Endothelial cell of hepatic sinusoid (primary cell): ENCODE measurements around the gene INTS1.

Source experiments
- in situ Hi-C: cut with HindIII; loops from 2 replicates; pipeline ENCODE4 v1.10.0; 2017; ENCODE audit warnings: low sequenced_read_pairs

INTS1 gene

DNA sequence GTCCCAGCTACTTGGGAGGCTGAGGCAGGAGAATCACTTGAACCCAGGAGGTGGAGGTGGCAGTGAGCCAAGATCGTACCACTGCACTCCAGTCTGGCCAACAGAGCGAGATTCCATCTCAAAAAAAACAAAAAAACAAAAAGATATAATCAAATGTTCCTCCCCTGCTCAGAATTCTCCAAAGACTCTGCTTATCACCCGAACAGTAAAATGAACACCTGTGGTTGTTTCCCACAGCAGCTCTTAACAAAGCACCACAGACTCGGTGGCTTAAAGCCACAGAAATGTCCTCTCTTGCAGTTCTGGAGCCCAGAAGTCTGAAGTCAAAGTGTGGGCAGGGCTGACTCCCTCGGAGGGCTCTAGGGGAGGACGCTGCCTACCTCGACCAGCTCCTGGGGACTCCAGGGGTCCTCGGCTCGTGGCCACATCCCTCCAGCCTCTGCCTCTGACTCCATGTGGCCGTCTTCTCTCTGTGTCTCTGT lies 4.1 kb upstream of the INTS1 start:
- in situ Hi-C loops, result no loop called here

DNA sequence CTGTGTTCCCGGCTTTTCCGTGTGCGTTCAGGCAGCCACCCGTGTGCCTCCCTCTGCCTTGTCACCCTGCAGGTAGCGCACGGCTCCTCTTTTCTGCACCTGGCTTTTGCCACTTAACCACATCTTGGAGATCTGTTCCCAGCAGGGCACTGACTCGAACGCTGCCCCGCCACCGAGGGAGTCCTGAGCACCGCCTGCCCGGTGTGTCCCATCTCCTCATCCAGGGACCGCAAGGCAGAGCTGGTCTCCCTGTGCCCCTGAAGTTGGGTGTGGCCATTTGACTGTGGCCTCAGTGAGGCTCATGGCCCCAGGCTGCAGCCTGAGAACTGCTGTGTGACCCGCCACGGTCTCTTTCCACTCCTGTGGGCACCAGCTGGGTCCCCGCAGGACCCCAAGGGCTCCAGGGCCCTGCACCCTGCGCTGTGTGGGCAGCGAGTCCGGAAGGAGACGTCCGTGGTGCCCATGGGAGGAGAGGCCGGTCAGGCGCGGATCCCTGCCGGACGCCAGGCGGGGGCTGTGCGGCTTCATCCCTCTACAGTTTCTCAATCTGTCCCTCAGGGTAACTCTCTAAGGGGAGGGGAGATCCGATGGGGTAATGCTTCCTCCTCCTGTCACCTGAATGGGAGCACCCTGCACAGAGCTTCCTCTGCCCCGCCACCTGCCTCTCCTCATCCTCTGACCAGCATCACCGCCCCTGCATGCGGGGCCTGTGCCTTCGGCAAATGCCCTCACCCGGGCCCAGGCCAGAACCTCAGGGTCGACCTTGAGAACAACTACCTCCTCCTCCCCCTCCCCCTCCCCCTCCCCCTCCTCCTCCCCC lies 1.8 kb upstream of the INTS1 start:
- in situ Hi-C loops, result no loop called here

DNA sequence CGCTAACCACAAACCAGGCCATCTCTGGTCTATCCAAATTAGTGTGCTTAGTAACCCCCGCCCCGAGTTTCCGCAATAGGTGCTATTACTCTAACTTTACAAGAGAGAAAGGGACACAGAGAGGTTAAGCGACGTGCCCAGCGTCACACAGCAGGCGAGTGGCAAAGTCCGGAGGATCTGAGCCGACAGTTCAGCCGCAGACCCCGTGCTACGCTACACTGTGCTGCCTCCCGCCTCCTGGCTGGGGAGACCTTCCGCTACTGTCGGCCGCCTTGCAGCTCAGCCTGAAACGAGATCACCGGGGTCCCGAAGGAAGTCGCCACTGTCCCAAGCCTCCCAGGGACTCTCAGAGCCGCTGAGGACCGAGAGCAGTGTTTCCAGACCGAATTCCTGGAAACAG lies 799 bp downstream of the INTS1 start:
- in situ Hi-C loops, result no loop called here

DNA sequence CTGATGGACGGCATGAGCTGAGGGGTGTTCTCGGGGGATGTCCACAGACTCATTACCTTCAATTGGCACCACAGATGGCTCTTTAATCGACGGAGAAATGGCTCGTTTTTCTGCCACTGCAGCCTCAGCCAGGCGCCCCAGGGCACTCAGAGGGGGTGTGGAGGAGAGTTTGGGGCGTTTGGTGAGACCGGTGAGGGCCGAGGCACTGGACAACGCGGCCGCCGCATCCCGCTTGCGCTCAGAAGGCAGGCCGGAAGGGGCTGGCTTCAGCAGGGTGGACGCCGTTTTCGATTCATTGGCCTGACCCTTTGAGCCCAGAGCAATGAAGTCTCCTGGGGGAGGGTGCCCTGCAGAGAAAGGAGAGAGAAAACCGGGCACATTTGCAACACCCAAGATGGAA lies 1.3 kb downstream of the INTS1 start:
- in situ Hi-C loops, result no loop called here

DNA sequence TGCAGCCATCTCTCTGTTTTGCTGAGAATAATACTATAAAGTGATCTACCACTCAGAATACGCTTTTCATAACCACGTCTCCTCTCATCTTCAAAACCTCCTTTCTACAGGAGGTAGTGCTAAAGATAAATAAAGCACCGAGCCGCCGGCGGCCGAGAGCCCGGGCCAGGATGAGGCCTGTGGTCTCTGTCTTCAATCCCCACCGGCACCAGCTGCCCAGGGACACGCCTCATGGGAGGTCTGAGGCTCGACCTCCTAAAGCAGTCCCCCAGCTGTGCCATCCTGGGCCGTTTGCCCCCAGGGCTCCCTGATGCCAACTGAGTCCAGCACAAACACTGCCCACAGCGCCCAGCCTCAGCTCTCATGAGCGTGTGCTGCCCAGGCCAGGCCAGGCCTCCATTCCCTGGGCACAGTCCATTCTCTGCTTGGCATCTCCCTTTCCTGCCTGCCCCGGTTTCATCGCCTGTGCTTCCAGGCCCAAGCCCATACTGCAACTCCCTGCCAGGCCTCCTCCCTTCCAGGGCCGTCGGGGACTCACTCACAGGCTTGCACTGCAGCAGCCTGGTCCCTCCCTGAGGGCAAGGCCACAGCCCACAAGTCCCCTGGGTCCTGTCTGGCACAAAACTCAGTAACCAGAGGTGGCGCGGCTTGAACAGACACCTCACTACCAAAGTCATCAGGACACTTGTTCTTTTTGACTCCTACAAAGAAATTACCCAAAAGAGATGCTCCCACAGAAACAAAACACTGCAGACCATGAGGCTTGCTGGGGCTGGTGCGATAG lies 2.5 kb downstream of the INTS1 start:
- in situ Hi-C loops, result no loop called here

DNA sequence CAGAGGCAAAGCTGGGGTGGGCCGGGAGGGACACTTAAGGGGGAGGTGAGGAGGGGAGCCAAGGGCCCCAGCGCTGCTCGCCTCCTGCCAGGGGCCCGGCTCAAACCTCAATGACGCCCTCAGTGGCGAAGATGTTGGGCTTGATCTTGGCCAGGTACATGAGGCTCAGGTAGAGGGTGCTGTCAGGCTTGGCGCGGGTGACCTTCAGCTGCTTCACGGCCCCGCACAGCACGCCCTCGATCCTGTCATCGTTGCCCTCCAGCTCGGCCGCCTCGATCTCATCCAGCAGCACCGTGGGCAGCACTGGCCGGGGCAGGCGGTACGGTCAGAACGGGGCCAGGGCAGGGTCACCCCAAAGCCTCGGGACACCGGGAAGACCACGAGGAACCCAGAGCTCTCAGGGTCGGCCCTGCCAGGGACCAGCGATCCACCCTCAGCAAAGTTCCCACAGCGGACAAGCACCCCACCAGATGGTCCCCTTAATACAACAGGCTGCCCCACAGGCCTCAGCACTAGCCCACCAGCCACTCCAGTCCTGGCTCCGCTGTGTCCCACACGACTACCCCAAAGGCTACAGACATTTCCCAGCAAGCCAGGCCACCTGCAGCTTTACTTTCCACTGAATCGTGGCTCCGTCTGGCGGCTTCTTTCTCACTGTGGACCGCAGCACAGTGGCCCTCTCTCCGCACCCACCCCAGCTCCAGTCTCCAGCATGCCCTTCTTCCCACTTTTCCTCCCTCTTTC lies 4.0 kb downstream of the INTS1 start:
- in situ Hi-C loops, result no loop called here

DNA sequence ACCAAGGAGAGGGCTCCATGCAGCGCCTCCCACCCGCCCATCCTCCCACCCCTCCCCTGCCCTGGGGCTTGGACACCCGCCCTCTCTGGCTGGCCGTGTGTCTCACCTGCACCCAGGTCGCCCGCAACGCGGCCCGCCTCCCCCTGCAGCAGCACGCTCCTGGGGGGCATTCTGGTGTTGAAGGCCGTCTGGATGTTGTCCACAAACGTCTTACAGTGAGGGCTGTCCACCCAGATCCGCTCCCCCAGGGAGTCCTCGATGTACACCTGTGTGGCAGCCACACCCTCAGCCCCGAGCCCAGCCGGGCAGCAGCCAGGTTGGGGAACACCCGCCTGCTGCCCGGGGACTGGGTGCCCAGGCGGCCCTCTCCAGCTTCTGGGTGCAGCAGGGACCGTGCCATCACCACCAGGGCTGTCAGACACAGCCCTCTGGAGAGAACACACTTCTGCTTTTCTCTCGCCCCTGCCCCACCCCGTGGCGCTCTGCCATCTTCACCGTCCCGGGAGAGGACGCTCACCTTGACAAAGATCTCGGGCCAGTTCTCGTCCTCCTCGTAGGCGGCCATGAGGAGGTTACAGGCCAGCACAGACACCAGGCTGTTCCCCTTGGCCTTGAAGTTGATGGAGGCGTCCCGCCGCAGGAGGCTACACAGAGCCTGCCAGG lies 4.7 kb downstream of the INTS1 start:
- in situ Hi-C loops, result no loop called here

DNA sequence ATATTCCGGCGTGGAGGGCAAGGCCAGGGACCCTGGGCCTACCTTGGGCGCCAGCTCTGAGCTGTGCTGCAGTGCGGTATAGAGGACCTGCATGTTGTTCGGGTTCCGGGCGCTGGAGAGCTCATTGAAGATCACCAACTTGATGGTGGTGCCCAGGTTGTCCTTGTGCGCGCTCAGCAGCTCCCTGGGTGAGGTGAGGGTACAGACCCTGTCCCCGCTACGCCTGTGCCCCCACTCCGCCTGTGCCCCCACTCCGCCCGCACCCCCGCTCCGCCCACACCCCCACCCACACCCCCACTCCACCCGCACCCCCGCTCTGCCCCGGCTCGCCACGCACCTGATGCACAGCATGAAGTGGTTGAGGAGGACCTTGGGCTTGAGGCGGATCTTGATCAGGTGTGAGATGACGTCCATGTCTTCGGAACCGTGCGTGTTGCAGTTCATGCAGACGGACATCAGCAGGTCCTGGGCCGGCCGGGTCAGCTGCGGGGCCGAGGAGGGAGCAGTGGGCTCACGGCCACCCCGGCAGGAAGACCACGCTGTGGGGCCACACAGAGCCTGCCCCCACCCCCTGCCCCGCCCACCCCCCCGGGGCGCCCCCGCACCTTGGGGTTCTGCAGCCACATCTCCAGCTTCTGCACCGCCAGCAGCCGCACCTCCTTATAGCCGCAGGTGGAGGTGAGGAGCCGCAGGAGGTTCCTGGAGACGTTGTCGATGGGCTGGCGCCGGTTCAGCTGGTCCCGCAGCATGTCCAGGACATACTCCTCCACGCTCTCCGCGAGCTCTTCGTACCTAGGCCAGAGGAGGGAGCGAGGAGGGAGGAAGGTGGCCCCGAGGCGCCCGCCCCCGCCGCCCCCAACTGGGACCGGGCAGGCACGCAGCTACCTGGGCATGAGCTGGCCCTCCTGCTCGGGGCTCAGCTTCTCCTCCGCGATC lies 5.6 kb downstream of the INTS1 start:
- in situ Hi-C loops, result no loop called here

DNA sequence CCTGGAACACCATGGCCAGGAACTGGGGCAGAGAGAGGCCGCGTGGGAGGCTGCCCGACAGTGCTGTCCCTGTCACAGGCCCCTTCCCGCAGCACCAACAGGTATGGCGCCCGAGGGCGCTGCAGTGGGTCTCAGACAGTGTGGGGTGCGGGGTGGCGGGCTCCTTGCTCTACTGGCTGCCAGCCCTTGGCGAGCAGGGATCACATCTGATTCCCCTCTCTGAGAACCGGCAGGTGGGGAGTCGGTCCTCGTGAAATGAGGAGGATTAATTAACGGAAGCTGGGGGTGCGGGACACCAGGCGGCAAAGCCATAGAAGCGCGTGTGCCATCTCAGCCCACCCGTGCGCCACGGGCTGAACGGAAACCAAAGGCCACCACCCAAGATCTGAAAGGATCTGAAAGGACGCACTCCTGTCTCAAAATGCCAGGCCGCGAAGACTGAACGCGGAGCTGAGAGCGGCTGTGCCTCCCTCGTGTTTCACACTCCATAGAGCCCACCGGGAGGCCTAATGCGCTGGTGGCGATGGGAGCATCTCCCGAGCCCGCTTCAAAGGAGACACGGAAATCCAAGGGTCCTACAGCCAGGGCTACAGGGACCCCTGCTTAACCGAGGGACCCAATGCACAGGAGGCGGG lies 6.8 kb downstream of the INTS1 start:
- in situ Hi-C loops, result no loop called here

DNA sequence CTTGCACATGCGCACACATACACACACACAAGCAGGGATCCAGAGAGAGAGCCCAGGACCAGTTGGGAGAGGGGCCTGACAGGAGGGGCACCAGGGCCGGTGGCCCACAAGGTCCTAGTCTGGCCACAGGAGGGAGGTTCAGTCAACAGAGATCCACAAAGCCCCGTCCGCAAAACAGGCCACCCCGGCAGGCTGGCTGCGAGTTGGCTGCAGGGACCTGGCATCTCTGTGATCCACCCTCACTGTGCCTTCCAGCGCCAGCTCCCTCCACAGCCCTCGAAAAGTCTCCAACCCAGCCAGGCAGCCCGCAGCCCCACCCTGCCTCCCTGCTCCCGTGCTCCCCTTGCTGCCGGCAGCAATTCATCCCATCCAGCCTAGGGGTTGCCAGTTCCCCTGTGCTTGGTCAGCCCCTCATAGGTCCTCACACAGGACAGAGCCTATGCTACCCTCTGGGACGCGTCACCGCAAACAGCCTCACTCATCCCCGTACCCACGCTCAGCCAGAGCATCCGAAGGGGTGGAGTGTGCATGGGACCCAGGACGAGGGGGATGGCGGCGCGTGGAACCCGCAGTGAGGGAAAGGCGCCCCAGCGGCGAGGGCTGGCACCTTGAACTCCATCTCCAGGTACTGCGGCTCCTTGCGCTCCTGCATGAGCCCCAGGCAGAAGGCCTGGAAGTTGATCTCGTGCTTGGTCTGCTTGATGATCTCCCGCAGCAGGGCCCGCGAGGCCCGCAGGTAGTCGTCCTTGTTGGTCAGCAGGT lies 7.5 kb downstream of the INTS1 start:
- in situ Hi-C loops, result no loop called here

DNA sequence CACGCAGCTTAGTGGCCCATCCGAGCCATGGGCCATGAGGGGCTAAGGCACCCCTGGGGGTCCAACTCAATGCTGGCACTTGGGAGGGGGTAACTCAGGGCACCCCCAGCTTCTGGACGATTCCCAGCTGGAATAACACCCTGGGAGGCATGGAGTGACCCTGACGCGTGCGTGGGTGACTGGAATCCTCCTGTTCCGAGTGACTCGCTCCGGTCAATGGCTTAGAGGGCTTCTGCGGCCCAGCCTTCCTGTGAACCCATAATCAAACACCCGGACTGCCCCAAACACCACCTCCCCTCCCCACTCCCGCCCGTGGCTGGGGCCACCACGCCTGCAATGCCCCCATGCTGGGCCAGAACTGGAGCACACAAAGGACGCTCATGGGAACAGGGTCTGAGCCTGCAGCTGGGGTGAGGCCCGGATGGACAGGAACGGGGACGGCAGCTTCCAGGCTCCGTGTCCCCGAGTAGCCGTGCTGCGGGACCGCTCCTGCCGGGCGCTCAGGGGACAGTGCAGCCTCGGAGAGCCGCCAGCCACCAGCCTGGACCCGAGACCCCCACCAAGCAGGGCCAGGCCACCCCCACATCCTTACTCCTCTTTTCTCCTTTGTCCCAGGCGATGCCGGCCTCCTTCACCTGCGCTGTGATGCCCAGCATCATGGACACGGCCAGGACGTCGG lies 8.5 kb downstream of the INTS1 start:
- in situ Hi-C loops, result no loop called here

DNA sequence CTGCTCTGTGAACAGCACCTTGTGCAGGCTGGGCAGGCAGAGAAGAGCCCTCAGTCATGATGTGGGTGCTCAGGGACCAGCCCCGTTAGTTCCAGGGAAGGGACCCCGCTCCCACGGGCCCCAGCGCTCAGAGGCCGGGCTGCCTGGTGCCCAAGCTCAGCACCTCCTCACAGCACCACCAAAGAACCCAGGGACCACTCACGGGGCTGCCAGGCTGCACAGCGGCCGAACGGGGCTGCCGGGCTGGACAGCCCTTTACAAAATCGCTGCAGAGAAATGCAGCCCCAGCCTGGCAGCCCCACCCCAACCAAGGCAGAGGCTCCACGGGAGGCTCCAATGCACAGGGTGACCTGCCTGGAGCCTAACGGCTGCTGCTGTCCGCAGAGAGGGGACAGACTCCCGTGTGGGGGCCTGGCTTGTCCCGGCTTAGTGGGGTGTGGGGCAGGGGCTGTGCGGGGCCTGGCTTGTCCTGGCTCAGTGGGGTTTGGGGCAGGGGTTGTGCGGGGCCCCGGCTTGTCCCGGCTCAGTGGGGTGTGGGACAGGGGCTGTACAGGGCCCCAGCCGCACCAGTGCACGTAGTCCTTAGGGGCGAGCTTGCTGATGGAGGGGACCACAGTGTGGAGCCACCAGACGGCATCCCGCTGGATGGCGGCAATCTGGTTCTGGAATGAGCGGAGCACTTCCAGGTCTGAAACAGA lies 9.2 kb downstream of the INTS1 start:
- in situ Hi-C loops, result no loop called here

DNA sequence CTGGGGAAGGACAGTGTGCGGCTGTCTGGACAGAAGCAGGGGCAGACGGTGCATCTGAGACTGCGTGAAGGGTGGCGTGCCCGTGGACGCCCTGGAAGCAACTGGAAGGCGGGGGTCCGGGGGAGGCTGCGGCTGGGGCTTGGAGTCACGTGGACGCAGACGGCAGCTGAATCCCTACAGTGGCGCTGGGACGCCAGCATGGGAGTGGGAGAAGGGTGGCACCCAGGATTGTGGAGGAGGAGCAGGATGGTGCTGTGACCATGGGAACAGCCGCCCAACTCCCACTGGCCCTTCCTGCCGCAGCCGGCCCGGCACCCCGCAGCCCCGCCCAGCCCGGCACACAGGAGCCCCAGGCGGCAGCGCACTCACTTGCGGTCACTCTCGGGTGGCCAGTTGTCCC lies 9.7 kb downstream of the INTS1 start:
- in situ Hi-C loops, result no loop called here

DNA sequence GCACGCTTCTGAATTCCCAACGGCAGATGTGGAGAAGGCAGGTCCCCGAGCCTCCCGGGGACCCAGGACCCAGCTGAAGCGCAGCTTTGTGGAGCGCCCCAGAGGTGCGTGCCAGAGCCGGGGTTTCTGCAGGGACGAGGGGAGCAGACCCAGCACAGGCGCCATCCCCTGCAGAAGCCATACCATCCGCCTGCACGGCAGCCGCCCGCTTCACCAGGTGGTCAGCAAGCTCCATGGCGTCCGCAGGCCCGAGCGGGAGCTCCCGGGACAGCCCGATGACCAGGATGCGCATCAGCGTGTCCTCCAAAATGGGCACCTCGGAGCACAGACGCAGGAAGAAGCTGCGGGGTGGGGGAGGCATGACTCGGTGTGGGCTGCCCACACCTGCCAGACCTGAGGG lies 10.6 kb downstream of the INTS1 start:
- in situ Hi-C loops, result no loop called here

DNA sequence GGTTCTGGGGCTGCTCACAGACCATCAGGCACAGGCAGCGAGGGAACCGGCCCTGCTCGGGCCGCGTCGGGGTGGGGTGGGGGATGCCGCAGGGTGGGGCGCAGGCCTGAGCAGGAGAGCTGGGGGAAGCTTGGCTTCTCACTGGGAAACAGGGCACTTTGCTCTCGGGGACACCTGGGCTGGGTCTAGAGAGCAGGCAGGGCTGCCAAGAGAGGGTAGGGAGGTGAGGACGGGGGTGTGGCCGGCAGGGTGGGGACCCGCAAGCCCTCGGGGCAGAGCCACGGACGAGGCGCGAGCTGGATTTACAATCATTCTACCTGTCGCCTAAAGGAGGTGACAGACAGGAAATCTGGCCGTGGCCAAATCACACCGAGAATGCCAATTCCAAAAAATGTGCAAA lies 11.1 kb downstream of the INTS1 start:
- in situ Hi-C loops, result no loop called here

DNA sequence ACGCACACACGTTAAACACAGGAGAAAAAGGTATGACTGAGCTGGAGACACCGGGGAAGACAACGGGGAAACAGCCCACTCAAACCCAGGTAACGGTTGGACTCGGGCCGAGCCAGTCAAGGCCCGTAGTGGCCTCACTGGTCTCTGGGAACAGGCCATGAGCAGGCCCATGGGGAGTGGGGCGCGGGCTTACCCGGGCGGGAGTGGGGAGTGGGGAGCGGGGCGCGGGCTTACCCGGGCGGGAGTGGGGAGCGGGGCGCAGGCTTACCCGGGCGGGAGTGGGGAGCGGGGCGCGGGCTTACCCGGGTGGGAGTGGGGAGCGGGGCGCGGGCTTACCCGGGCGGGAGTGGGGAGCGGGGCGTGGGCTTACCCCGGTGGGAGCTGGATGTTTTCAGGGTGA lies 11.5 kb downstream of the INTS1 start:
- in situ Hi-C loops, result no loop called here

DNA sequence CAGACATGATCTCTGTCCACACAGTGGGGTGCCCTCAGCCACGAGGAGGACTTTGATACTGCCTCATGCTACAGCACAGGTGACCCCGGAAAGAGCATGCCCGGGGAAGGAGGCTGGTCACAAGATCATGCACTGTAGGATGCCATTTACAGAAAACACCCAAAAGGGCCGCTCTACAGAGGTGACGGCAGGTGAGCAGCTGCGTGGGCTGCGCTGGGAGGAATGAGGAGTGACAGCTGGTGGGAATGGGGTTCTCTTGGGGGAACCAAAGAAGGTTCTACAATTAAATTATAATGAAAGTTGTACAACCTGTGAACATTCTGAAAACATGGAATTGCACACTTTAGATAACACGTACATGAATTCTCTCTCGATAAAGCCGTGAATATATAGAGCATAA lies 12.0 kb downstream of the INTS1 start:
- in situ Hi-C loops, result no loop called here

DNA sequence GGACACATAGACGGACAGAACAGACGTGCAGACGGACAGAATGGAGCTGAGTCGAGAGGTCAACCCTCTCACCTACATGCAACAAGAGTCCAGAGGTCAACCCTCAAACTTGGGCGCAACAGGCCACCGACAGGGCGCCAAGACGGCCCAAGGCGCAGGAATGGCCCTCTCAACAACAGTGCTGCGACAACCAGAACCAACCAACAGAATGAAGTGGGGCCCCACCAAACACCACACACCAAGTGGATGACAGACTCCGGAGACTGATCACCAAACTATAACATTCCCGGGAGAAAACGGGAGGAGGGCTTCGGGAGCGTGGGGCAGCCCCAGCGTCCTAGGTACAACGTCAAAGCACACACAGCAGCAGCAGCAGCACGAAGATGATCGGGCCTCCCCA lies 13.4 kb downstream of the INTS1 start:
- in situ Hi-C loops, result no loop called here
